H1 (cell line): Measurements from ENCODE around the gene LBX2. TPM values are rescaled to one million over a fixed set of nuclear protein-coding genes. Genes with fewer than 3 reads are reported as not detected.

Experiments
- CTCF ChIA-PET: fragments of 300-600 bp; sonication (Branson Sonifier 250); formaldehyde crosslinking; loops from one replicate; lab custom pipeline; 2021; ENCODE audit not compliant: partially characterized antibody; lab: Charles Lee
- POLR2A ChIA-PET: fragments of 300-600 bp; sonication (Branson Sonifier 250); formaldehyde crosslinking; loops from one replicate; lab custom pipeline; 2021; ENCODE audit warnings: inconsistent platforms; ENCODE audit not compliant: partially characterized antibody; lab: Charles Lee
- DNase-seq, 2 experiments: peaks; one replicate each; pipeline versions ENCODE4 v3.0.0 to v3.0.0-alpha.2; 2010 to 2022; ENCODE audit warnings: low spot score in 2 of 2, low read depth in 1 of 2, mixed read lengths in 1 of 2
- FAIRE-seq: peaks from 2 replicates; lab custom pipeline; 2011; peaks lifted over from hg19 to GRCh38; lab: Jason Lieb, UNC
- H2AFZ ChIP-seq: 2 replicates; pipeline ENCODE4 v1.8.1; 2012; ENCODE audit warnings: low read length, inconsistent platforms
- H2AK5ac ChIP-seq: 2 replicates; pipeline ENCODE4 v1.6.1; 2013; ENCODE audit warnings: low read depth, low read length
- H2BK120ac ChIP-seq: replicated peaks from 2 replicates; pipeline ENCODE3; 2013; ENCODE audit warnings: low read depth, low read length, inconsistent platforms
- H2BK12ac ChIP-seq: 2 replicates; pipeline ENCODE4 v1.6.1; 2013; ENCODE audit warnings: low read depth, low read length
- H2BK15ac ChIP-seq: 2 replicates; pipeline ENCODE4 v1.6.1; 2013; ENCODE audit warnings: low read length
- H2BK20ac ChIP-seq: 2 replicates; pipeline ENCODE4 v1.6.1; 2013; ENCODE audit warnings: low read length
- H2BK5ac ChIP-seq: 2 replicates; pipeline ENCODE4 v1.6.1; 2013; ENCODE audit warnings: low read depth, low read length
- H3K14ac ChIP-seq: 2 replicates; pipeline ENCODE4 v1.6.1; 2013; ENCODE audit warnings: inconsistent platforms; ENCODE audit not compliant: insufficient read length
- H3K18ac ChIP-seq: 2 replicates; pipeline ENCODE4 v1.6.1; 2013; ENCODE audit warnings: low read length; ENCODE audit errors: extremely low read depth
- H3K23ac ChIP-seq: 2 replicates; pipeline ENCODE4 v1.6.1; 2013; ENCODE audit warnings: inconsistent platforms; ENCODE audit not compliant: insufficient read length
- H3K23me2 ChIP-seq: 2 replicates; pipeline ENCODE4 v1.6.1; 2013; ENCODE audit warnings: low read depth, low read length
- H3K27ac ChIP-seq: 2 replicates; pipeline ENCODE4 v1.6.1; 2011; ENCODE audit warnings: low read depth, low read length, inconsistent platforms
- H3K27me3 ChIP-seq, 4 experiments: replicated peaks in 1 of 4; 1 replicate in 1 of 4; 2 replicates in 3 of 4; pipeline versions ENCODE4 v1.6.1 to v1.8.1; 2011 to 2013; ENCODE audit warnings: low read length in 3 of 4, mild to moderate bottlenecking in 3 of 4, inconsistent platforms in 2 of 4, mixed read lengths in 2 of 4, moderate library complexity in 1 of 4; ENCODE audit not compliant: control insufficient read depth in 3 of 4, insufficient read depth in 3 of 4; ENCODE audit errors: extremely low read depth in 1 of 4
- H3K36me3 ChIP-seq, 4 experiments: 2 replicates each; pipeline versions ENCODE4 v1.6.1 to v1.8.1; 2011 to 2013; ENCODE audit warnings: mild to moderate bottlenecking in 4 of 4, low read length in 3 of 4, moderate library complexity in 2 of 4, control low read depth in 1 of 4, inconsistent platforms in 1 of 4; ENCODE audit not compliant: insufficient read depth in 4 of 4, control insufficient read depth in 2 of 4
- H3K4ac ChIP-seq: replicated peaks from 2 replicates; pipeline ENCODE3; 2013; ENCODE audit warnings: low read length, low read depth, mixed read lengths, inconsistent platforms; ENCODE audit not compliant: insufficient read length
- H3K4me1 ChIP-seq, 4 experiments: replicated peaks in 1 of 4; 1 replicate in 1 of 4; 2 replicates in 3 of 4; pipeline versions ENCODE4 v1.6.1 to v1.8.1; 2011 to 2013; ENCODE audit warnings: low read length in 3 of 4, inconsistent platforms in 2 of 4, mixed read lengths in 1 of 4; ENCODE audit not compliant: insufficient read depth in 4 of 4, control insufficient read depth in 3 of 4
- H3K4me2 ChIP-seq, 2 experiments: 2 replicates each; pipeline versions ENCODE4 v1.6.1 to v1.8.1; 2011 to 2013; ENCODE audit warnings: low read depth in 2 of 2, low read length in 2 of 2, control low read depth in 1 of 2, inconsistent platforms in 1 of 2, mild to moderate bottlenecking in 1 of 2; ENCODE audit not compliant: insufficient read depth in 1 of 2
- H3K4me3 ChIP-seq, 4 experiments: fragments of 200-600, 300-600 bp in 1 of 4; sonication (generic), shearing (Covaris generic), sonication (Bioruptor Twin) in 1 of 4; 2 replicates each; pipeline versions ENCODE4 v1.5.1 to v1.8.1; 2011 to 2016; ENCODE audit warnings: low read length in 4 of 4, low read depth in 3 of 4, control low read depth in 2 of 4, inconsistent platforms in 2 of 4, mild to moderate bottlenecking in 2 of 4, mixed read lengths in 1 of 4, moderate library complexity in 1 of 4; ENCODE audit not compliant: insufficient read depth in 2 of 4; ENCODE audit errors: extremely low read depth in 1 of 4
- H3K56ac ChIP-seq: replicated peaks from 2 replicates; pipeline ENCODE3; 2013; ENCODE audit warnings: low read depth, mild to moderate bottlenecking, mixed read lengths, low read length, inconsistent platforms; ENCODE audit not compliant: insufficient read length
- H3K79me1 ChIP-seq: 2 replicates; pipeline ENCODE4 v1.6.1; 2013; ENCODE audit warnings: low read depth, low read length, control low read depth
- H3K79me2 ChIP-seq, 2 experiments: 2 replicates each; pipeline versions ENCODE4 v1.6.1 to v1.8.1; 2012 to 2013; ENCODE audit warnings: low read length in 2 of 2, mild to moderate bottlenecking in 2 of 2, inconsistent platforms in 1 of 2; ENCODE audit not compliant: insufficient read depth in 2 of 2, control insufficient read depth in 1 of 2
- H3K9ac ChIP-seq, 4 experiments: replicated peaks in 1 of 4; 1 replicate in 1 of 4; 2 replicates in 3 of 4; pipeline versions ENCODE4 v1.6.1 to v1.8.1; 2011 to 2013; ENCODE audit warnings: low read depth in 3 of 4, low read length in 3 of 4, control low read depth in 2 of 4, mild to moderate bottlenecking in 2 of 4, moderate library complexity in 2 of 4, inconsistent platforms in 1 of 4; ENCODE audit errors: extremely low read depth in 1 of 4
- H3K9me3 ChIP-seq, 2 experiments: 2 replicates each; pipeline versions ENCODE4 v1.6.1 to v1.8.1; 2012 to 2013; ENCODE audit warnings: mild to moderate bottlenecking in 2 of 2, moderate library complexity in 2 of 2, control low read depth in 1 of 2, inconsistent platforms in 1 of 2, low read depth in 1 of 2, low read length in 1 of 2, mixed read lengths in 1 of 2; ENCODE audit not compliant: insufficient read depth in 2 of 2
- H4K20me1 ChIP-seq, 2 experiments: replicated peaks in 1 of 2; 2 replicates each; pipeline versions ENCODE3 to v1.8.1; 2011 to 2013; ENCODE audit warnings: inconsistent platforms in 2 of 2, low read length in 2 of 2, mild to moderate bottlenecking in 1 of 2; ENCODE audit not compliant: insufficient read depth in 2 of 2, control insufficient read depth in 1 of 2
- H4K5ac ChIP-seq: 2 replicates; pipeline ENCODE4 v1.6.1; 2013; ENCODE audit warnings: low read length, low read depth, mixed read lengths, inconsistent platforms; ENCODE audit not compliant: insufficient read length
- H4K8ac ChIP-seq: 2 replicates; pipeline ENCODE4 v1.8.0; 2013; ENCODE audit warnings: mild to moderate bottlenecking, moderate library complexity, low read length, inconsistent platforms; ENCODE audit not compliant: insufficient read depth; ENCODE audit errors: extremely low read depth
- H4K91ac ChIP-seq: replicated peaks from 2 replicates; pipeline ENCODE3; 2013; ENCODE audit warnings: low read length, mixed read lengths, inconsistent platforms; ENCODE audit not compliant: insufficient read length
- CBX8 ChIP-seq: fragments of 300-800, 300-1000 bp; sonication (generic); IDR thresholded peaks from 2 replicates; pipeline ENCODE4 v1.7.1; 2016; ENCODE audit warnings: low read depth, low read length, borderline replicate concordance
- CHD2 ChIP-seq: IDR thresholded peaks from 2 replicates; pipeline ENCODE4 v1.6.1; 2012; ENCODE audit warnings: low read length, improper control_type of control experiment
- CREB1 ChIP-seq: IDR thresholded peaks from 2 replicates; pipeline ENCODE4 v1.6.1; 2012; ENCODE audit warnings: inconsistent platforms
- HDAC2 ChIP-seq, 2 experiments: fragments of 300-600 bp in 1 of 2; sonication (generic) in 1 of 2; IDR thresholded peaks; 2 replicates each; pipeline ENCODE4 v1.6.1; 2011 to 2012; ENCODE audit warnings: low read depth in 2 of 2, low read length in 2 of 2, mild to moderate bottlenecking in 2 of 2, moderate library complexity in 2 of 2, borderline replicate concordance in 1 of 2, inconsistent platforms in 1 of 2
- KDM4A ChIP-seq: IDR thresholded peaks from one replicate; pipeline ENCODE4 v1.7.1; 2012; ENCODE audit warnings: low read depth, mild to moderate bottlenecking, moderate library complexity, low read length, inconsistent platforms; ENCODE audit not compliant: severe bottlenecking
- RXRA ChIP-seq: IDR thresholded peaks from 2 replicates; pipeline ENCODE4 v1.6.1; 2011; ENCODE audit warnings: low read depth, mild to moderate bottlenecking, low read length, moderate library complexity; ENCODE audit not compliant: insufficient read depth
- SIX5 ChIP-seq: IDR thresholded peaks from 2 replicates; pipeline ENCODE4 v1.6.1; 2011; ENCODE audit warnings: mild to moderate bottlenecking, low read depth, low read length
- SP4 ChIP-seq: IDR thresholded peaks from 2 replicates; pipeline ENCODE4 v1.6.1; 2012; ENCODE audit warnings: low read length, inconsistent platforms
- SUZ12 ChIP-seq: fragments of 200-600 bp; sonication (generic); IDR thresholded peaks from 2 replicates; pipeline ENCODE4 v1.6.1; 2012; ENCODE audit warnings: mild to moderate bottlenecking, inconsistent platforms, low read length, moderate library complexity, mixed read lengths
- TAF1 ChIP-seq: IDR thresholded peaks from 2 replicates; pipeline ENCODE4 v1.6.1; 2011; ENCODE audit warnings: mild to moderate bottlenecking, low read depth, low read length
- TAF7 ChIP-seq: optimal IDR thresholded peaks from 2 replicates; pipeline ENCODE3; 2011; ENCODE audit warnings: low read depth, mild to moderate bottlenecking, inconsistent platforms, low read length, moderate library complexity, borderline replicate concordance
- TEAD4 ChIP-seq: IDR thresholded peaks from 2 replicates; pipeline ENCODE4 v1.6.1; 2012; ENCODE audit warnings: low read depth, low read length, inconsistent platforms, mixed read lengths
- YY1 ChIP-seq: IDR thresholded peaks from 2 replicates; pipeline ENCODE4 v1.6.1; 2011; ENCODE audit warnings: low read depth, mild to moderate bottlenecking, low read length
- polyA plus RNA-seq, 7 experiments: library from polyadenylated mRNA; depleted of rRNA in 3 of 7; stranded (reverse) in 5 of 7; unstranded in 2 of 7; fragments of >200 nt in 5 of 7; fragments of 200-250 nt in 2 of 7; gene quantifications; 1 replicate in 5 of 7; 2 replicates in 1 of 7; 4 replicates in 1 of 7; pipeline versions ENCODE4 v1.2.1 to v1.2.3, GENCODE V29; 2011 to 2013; ENCODE audit warnings: missing spikeins in 2 of 7, mixed read lengths in 2 of 7
- total RNA-seq: library from RNA; stranded (reverse); fragmentation: NEBNext Ultra II Directional; extraction: Animal tissue kit (Norgen Biotek cat#: 25700); gene quantifications from 2 replicates; pipeline ENCODE4 v1.2.1, GENCODE V29; 2021
- TF ChIP-seq, protein P1 (sequence below): IDR thresholded peaks from 2 replicates; pipeline ENCODE4 v1.6.1; 2011; ENCODE audit warnings: low read depth, mild to moderate bottlenecking, low read length; ENCODE audit not compliant: insufficient read depth

Gene LBX2
- total and polyA plus RNA-seq, 2 of the 8 experiments (the other 6 are each of a cell fraction or from before 2014, with no cell fraction given) = 0.27 TPM; not detected in 1

DNA sequence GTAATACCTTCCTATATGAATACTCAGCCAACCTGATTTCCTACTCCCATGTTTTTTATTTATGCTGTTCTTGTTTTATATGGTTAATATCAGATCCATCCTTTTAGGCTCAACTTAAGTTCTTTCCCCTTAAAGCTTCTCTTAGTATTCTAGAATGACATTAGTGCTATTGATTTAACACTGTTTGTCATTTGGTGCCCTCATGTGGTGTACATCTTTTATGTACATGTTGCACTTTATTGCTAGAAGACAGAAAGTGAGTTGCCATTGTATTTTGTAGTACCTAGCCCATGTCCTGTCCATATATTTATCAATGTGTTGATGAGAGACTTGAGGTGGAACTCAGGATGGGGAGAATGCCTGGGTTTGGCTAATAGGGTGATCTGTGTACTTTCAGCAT, 32.8 kb upstream of the LBX2 start:
- Histone ChIP-seq H3K18ac (no peak overlapping the region), H3K23me2 (peaks cover 9% of the 10 kb centered on the region; the same call in 1 of the 2 replicates), H3K23ac (no peak overlapping the region), H4K5ac (no peak overlapping the region), H3K9me3 (no peaks in the 10 kb centered on the region), H2AK5ac (no peak overlapping the region), H4K20me1 (peaks cover 6 to 11% of the 10 kb centered on the region in 2 experiments), H4K91ac (no peak overlapping the region), H3K27me3 (no peaks in the 10 kb centered on the region; a peak in 1 of 7 replicates), H3K36me3 (peaks cover 2 to 22% (median 16%) of the 10 kb centered on the region in 4 experiments; a peak in 7 of 8 replicates), H2AFZ (no peak overlapping the region), H2BK20ac (no peak overlapping the region), H2BK120ac (no peak overlapping the region), H3K56ac (no peak overlapping the region), H2BK15ac (no peak overlapping the region), H3K27ac (no peak overlapping the region), H3K4ac (no peak overlapping the region), H3K4me1 (peaks cover 4 to 13% (median 6%) of the 10 kb centered on the region in 4 experiments; a peak in 6 of 7 replicates), H3K4me3 (no peak overlapping the region), H3K4me2 (no peak overlapping the region), H4K8ac (no peak overlapping the region), H2BK5ac (no peak overlapping the region), H3K14ac (no peak overlapping the region), H2BK12ac (no peak overlapping the region), H3K9ac (no peak overlapping the region), H3K79me1 (peaks cover 10% of the 10 kb centered on the region), H3K79me2 (peaks cover 0 to 18% of the 10 kb centered on the region in 2 experiments; a peak in 2 of 4 replicates)
- POLR2A ChIA-PET = interaction anchor here (1.3 to 5.9 kb wide), 4 partner anchors 12 to 43 kb away, joined by 3 to 73 read pairs (median 24); partner anchors contain the start of gene LBX2
- DNase-seq (no peak), FAIRE-seq (no peak)
- CTCF ChIA-PET = interaction anchor here (0.7 to 7.0 kb wide), 8 partner anchors 28 to 55 kb away, joined by 3 to 53 read pairs (median 5); partner anchors contain the start of genes CCDC142 and TTC31
- no peak for TF ChIP-seq CHD2
- no peak for TF ChIP-seq TAF7
- TF ChIP-seq, protein P1, sequence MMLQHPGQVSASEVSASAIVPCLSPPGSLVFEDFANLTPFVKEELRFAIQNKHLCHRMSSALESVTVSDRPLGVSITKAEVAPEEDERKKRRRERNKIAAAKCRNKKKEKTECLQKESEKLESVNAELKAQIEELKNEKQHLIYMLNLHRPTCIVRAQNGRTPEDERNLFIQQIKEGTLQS = no peak
- no peak for TF ChIP-seq SP4
- no peak for TF ChIP-seq TAF1
- TF ChIP-seq CREB1 = no peak
- TF ChIP-seq SIX5 = no peak
- TF ChIP-seq RXRA = no peak
- TF ChIP-seq HDAC2 (IDR thresholded peaks at IDR 0.05; ENCODE audit: borderline replicate concordance in 1 of 2, low read depth in 2 of 2, low read length in 2 of 2) = no peak
- TF ChIP-seq KDM4A = no peak
- no peak for TF ChIP-seq TEAD4
- TF ChIP-seq SUZ12 = no peak
- TF ChIP-seq YY1 = no peak
- TF ChIP-seq CBX8 = no peak
